ENCODE data around the gene CAMK2B.

CAMK2B gene

DNA sequence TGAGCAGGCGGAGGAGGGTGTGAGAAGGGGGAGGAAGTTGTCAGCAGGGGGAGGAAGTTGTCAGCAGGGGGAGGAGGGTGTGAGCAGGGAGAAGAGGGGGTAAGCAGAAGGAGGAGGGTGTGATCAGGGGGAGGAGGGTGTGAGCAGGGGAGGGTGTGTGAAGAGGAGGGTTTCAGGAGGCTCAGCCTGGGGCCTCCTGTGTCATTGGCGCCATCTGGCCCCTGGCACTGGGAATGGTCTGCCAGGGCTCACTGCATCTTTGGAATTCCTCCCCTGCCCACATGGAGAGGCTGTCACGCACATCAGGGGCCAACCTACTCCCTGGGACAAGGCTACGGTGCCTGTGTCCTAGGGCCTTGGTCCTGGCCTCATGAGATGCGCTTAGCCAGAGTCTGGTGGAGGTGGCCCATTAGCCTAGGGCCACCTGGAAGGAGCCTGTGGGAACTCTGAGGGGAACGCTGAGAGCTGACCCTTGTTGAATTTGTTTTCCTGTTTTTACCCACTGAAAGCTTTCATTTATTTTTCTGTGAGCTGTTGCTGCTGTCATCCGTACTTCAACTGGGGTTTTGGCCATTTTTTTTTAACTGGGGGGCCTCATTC is 18.0 kb downstream of the CAMK2B start:
- no peaks in the 10 kb centered on the region for H3K9me3 ChIP-seq (ENCODE audit: insufficient read depth, low read depth, low read length)
- no peaks in the 10 kb centered on the region for H4K20me1 ChIP-seq (ENCODE audit: insufficient read depth, low read length, poor library complexity, severe bottlenecking)
- no peaks in the 10 kb centered on the region for H3K4me1 ChIP-seq (ENCODE audit: insufficient read depth, low read length, poor library complexity, severe bottlenecking)
- H2AFZ ChIP-seq (ENCODE audit: low read length): no peak overlapping the region
- no peaks in the 10 kb centered on the region for H3K79me2 ChIP-seq (ENCODE audit: insufficient read depth, low read length)
- no peaks in the 10 kb centered on the region for H3K9me2 ChIP-seq (replicated peaks; ENCODE audit: low read depth, low read length)
- no peak overlapping the region for H3K4me3 ChIP-seq (ENCODE audit: low read length, poor library complexity, severe bottlenecking)
- H3K9ac ChIP-seq (ENCODE audit: low read depth, low read length, poor library complexity, severe bottlenecking): no peak overlapping the region
- no peak for TF ChIP-seq EZH2phosphoT487 (IDR thresholded peaks at IDR 0.05; ENCODE audit: borderline replicate concordance)
- TF ChIP-seq, protein P1, sequence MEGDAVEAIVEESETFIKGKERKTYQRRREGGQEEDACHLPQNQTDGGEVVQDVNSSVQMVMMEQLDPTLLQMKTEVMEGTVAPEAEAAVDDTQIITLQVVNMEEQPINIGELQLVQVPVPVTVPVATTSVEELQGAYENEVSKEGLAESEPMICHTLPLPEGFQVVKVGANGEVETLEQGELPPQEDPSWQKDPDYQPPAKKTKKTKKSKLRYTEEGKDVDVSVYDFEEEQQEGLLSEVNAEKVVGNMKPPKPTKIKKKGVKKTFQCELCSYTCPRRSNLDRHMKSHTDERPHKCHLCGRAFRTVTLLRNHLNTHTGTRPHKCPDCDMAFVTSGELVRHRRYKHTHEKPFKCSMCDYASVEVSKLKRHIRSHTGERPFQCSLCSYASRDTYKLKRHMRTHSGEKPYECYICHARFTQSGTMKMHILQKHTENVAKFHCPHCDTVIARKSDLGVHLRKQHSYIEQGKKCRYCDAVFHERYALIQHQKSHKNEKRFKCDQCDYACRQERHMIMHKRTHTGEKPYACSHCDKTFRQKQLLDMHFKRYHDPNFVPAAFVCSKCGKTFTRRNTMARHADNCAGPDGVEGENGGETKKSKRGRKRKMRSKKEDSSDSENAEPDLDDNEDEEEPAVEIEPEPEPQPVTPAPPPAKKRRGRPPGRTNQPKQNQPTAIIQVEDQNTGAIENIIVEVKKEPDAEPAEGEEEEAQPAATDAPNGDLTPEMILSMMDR (conservative IDR thresholded peaks at IDR 0.05; ENCODE audit: low read length): peak; percentile 50
- H3K4me2 ChIP-seq (ENCODE audit: low read depth, low read length, poor library complexity, severe bottlenecking): no peak overlapping the region
- peaks cover 10% of the 10 kb centered on the region for H3K27me3 ChIP-seq (ENCODE audit: insufficient read depth, low read length, poor library complexity, severe bottlenecking)
- no peaks in the 10 kb centered on the region for H3K36me3 ChIP-seq (ENCODE audit: insufficient read depth, low read length)
- H3F3A ChIP-seq (ENCODE audit: low read depth): no peaks in the 10 kb centered on the region

DNA sequence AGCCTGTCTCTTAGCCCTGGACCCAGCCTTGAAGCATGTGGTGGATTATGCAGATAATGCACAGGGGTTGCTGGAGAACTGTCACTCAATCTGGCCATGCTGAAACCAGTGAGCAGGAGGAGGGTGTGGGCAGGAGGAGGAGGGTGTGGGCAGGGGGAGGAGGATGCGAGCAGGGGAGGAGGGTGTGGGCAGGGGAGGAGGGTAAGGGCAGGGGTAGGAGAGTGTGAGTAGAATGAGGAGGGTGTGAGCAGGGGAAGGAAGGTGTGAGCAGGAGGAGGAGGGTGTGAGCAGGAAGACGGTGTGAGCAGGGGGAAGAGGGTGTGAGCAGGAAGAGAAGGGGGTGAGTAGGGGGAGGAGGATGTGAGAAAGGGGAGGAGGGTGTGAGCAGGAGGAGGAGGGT is 18.8 kb downstream of the CAMK2B start:
- Histone ChIP-seq H4K20me1 (ENCODE audit: insufficient read depth, low read length, poor library complexity, severe bottlenecking) (no peaks in the 10 kb centered on the region), H3K9ac (ENCODE audit: low read depth, low read length, poor library complexity, severe bottlenecking) (no peak overlapping the region), H3K4me1 (ENCODE audit: insufficient read depth, low read length, poor library complexity, severe bottlenecking) (no peaks in the 10 kb centered on the region), H3K79me2 (ENCODE audit: insufficient read depth, low read length) (no peaks in the 10 kb centered on the region), H2AFZ (ENCODE audit: low read length) (no peak overlapping the region), H3K27me3 (ENCODE audit: insufficient read depth, low read length, poor library complexity, severe bottlenecking) (peaks cover 10% of the 10 kb centered on the region), H3K4me3 (ENCODE audit: low read length, poor library complexity, severe bottlenecking) (no peak overlapping the region), H3K4me2 (ENCODE audit: low read depth, low read length, poor library complexity, severe bottlenecking) (no peak overlapping the region), H3K9me3 (ENCODE audit: insufficient read depth, low read depth, low read length) (no peaks in the 10 kb centered on the region), H3F3A (ENCODE audit: low read depth) (no peaks in the 10 kb centered on the region), H3K9me2 (replicated peaks; ENCODE audit: low read depth, low read length) (no peaks in the 10 kb centered on the region), H3K36me3 (ENCODE audit: insufficient read depth, low read length) (no peaks in the 10 kb centered on the region)
- TF ChIP-seq EZH2phosphoT487 (IDR thresholded peaks at IDR 0.05; ENCODE audit: borderline replicate concordance): no peak
- TF ChIP-seq, protein P1 (conservative IDR thresholded peaks at IDR 0.05; ENCODE audit: low read length): no peak

DNA sequence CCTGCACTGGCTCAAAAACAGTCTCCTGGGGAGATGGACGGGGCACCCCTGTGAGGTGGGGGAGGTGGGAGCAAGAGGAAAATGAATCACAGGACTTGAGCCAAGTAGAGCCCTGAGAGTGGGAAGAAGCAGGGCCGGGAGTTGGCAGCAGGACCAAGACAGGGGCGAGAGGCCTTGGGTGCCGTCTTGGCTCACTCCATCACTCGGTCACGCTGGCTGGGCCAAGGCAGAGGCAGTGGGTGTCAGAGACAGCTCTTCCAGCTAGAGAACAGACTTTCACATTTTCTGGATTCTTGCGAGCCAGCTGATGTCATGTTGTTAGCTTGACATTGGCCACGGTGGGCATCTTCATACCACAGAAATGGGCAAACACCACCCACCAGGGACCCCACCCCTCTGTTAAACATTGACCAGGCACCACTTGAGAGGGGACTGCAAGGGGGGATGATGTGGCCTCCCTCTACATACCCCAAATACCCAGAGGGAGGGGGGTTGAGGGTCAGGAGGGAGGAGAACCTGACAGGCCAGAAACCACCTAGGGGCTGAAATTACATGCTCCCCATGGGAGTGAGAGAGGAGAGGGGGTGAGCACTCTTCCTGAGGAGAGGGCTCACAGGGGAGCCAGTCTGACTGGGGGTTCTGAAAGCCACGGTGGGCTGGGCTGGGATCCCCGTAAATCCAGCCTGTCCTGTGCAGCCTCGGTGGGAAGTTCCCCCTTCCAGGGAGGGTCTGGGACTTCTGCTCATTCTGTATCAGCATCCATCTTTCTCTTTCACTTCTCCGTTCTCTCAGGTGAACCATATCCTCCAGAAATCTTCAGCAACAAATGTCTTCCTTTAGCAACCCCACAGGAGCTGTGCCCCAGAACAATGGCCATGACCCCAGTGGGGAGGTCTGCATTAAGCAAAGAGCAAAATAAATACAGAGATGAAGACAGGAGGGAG is 19.6 kb downstream of the CAMK2B start:
- H3K9me3 ChIP-seq (ENCODE audit: insufficient read depth, low read depth, low read length): no peaks in the 10 kb centered on the region
- no peak overlapping the region for H3K4me2 ChIP-seq (ENCODE audit: low read depth, low read length, poor library complexity, severe bottlenecking)
- H3K4me1 ChIP-seq (ENCODE audit: insufficient read depth, low read length, poor library complexity, severe bottlenecking): no peaks in the 10 kb centered on the region
- no peak overlapping the region for H3K4me3 ChIP-seq (ENCODE audit: low read length, poor library complexity, severe bottlenecking)
- no peak for TF ChIP-seq EZH2phosphoT487 (IDR thresholded peaks at IDR 0.05; ENCODE audit: borderline replicate concordance)
- TF ChIP-seq, protein P1 (conservative IDR thresholded peaks at IDR 0.05; ENCODE audit: low read length): no peak
- H3K9me2 ChIP-seq (replicated peaks; ENCODE audit: low read depth, low read length): no peaks in the 10 kb centered on the region
- H3F3A ChIP-seq (ENCODE audit: low read depth): no peaks in the 10 kb centered on the region
- no peaks in the 10 kb centered on the region for H4K20me1 ChIP-seq (ENCODE audit: insufficient read depth, low read length, poor library complexity, severe bottlenecking)
- H3K36me3 ChIP-seq (ENCODE audit: insufficient read depth, low read length): no peaks in the 10 kb centered on the region
- peaks cover 10% of the 10 kb centered on the region for H3K27me3 ChIP-seq (ENCODE audit: insufficient read depth, low read length, poor library complexity, severe bottlenecking)
- H2AFZ ChIP-seq (ENCODE audit: low read length): no peak overlapping the region
- no peaks in the 10 kb centered on the region for H3K79me2 ChIP-seq (ENCODE audit: insufficient read depth, low read length)
- H3K9ac ChIP-seq (ENCODE audit: low read depth, low read length, poor library complexity, severe bottlenecking): no peak overlapping the region

Measured in Loucy (cell line).